Prostate gland (tissue), 2 donors: ENCODE data around the gene PLA2G3. TPM values are rescaled to one million over a fixed set of nuclear protein-coding genes. Genes with fewer than 3 reads are reported as not detected.

Source experiments
- DNase-seq: peaks from one replicate; pipeline ENCODE4 v3.0.0-alpha.2; 2019; ENCODE audit warnings: low spot score
- H3K27ac ChIP-seq, 2 donors: fragments of 200-600 bp; sonication (generic); 2 replicates each; pipeline ENCODE4 v1.5.1; 2017 to 2019
- H3K27me3 ChIP-seq: fragments of 200-600 bp; sonication (generic); replicated peaks from 2 replicates; pipeline ENCODE4 v1.5.1; 2019; ENCODE audit not compliant: insufficient read depth
- H3K36me3 ChIP-seq, 2 donors: fragments of 200-600 bp; sonication (generic); 1 replicate in 1 of 2; 2 replicates in 1 of 2; pipeline versions ENCODE4 v1.5.1 to v1.8.1; 2017 to 2019
- H3K4me1 ChIP-seq: fragments of 200-600 bp; sonication (generic); replicated peaks from 2 replicates; pipeline ENCODE4 v1.5.1; 2019
- H3K4me3 ChIP-seq, 2 donors: fragments of 200-600 bp; sonication (generic); 2 replicates each; pipeline ENCODE4 v1.5.1; 2017 to 2019
- H3K9me3 ChIP-seq: fragments of 200-600 bp; sonication (generic); 2 replicates; pipeline ENCODE4 v1.5.1; 2017
- POLR2A ChIP-seq: fragments of 450-650 bp; IDR thresholded peaks from one replicate; pipeline ENCODE4 v1.6.1; 2016; ENCODE audit warnings: antibody characterized with exemption, mild to moderate bottlenecking
- POLR2AphosphoS5 ChIP-seq: sonication (generic); formaldehyde crosslinking; IDR thresholded peaks from one replicate; pipeline ENCODE4 v1.6.1; 2017; ENCODE audit warnings: antibody characterized with exemption
- WGBS: methylation state at CpG from one replicate; pipeline ENCODE4 v1.1.5; 2018; 5-methylcytosine and 5-hydroxymethylcytosine counted together
- intact Hi-C: fragments of 100-400 bp; cut with DNase I; formaldehyde crosslinking; loops from one replicate; pipeline ENCODE4 v1.14.2; 2022
- total RNA-seq, 2 donors: library from RNA; depleted of rRNA; stranded (reverse); fragments of >200 nt; gene quantifications; one replicate each; pipeline ENCODE4 v1.1.0, GENCODE V29; 2016
- TF ChIP-seq, protein P1 (sequence below), 4 experiments: fragments of 200-600 bp in 2 of 4; fragments of 450-650 bp in 2 of 4; sonication (generic) in 2 of 4; IDR thresholded peaks; 1 replicate in 3 of 4; 2 replicates in 1 of 4; pipeline ENCODE4 v1.5.1; 2016 to 2019; ENCODE audit warnings: antibody characterized with exemption in 4 of 4, mild to moderate bottlenecking in 2 of 4, moderate library complexity in 2 of 4

Gene PLA2G3
- total RNA-seq, 2 donors from 2014 or later: 0.23 to 1.5 TPM

DNA sequence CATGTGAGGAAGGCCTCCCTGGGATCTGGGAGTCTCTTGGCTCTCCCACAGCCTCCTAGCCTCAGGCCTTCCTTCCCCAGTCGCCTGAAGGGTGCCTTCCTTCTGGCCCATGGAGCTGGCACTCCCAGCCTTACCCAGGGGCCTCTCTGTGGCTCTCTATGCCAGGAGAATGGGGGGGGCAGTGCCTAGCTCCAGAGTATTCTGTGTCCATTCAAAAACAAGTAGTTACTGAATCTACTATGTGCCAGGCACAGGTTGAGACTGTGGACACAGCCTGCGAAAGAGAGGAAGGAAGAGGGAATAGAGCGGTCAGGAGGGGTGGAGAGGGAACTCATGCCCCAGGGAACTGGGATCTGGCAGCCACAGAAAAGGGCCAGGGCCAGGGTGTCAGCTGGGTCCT lies 2.7 kb upstream of the PLA2G3 start:
- intact Hi-C loops: loop anchor here (10.0 kb wide), 1 partner anchor 378 kb away; no protein-coding TSS in a partner anchor
- no peak overlapping the region for H3K4me3 ChIP-seq
- no peak for DNase-seq
- H3K27ac ChIP-seq: no peak overlapping the region
- WGBS: 49% methylated on average over 3 of the region's 3 CpGs
- no peaks in the 10 kb centered on the region for H3K4me1 ChIP-seq
- TF ChIP-seq POLR2AphosphoS5 (no peak), POLR2A (no peak)
- TF ChIP-seq, protein P1, sequence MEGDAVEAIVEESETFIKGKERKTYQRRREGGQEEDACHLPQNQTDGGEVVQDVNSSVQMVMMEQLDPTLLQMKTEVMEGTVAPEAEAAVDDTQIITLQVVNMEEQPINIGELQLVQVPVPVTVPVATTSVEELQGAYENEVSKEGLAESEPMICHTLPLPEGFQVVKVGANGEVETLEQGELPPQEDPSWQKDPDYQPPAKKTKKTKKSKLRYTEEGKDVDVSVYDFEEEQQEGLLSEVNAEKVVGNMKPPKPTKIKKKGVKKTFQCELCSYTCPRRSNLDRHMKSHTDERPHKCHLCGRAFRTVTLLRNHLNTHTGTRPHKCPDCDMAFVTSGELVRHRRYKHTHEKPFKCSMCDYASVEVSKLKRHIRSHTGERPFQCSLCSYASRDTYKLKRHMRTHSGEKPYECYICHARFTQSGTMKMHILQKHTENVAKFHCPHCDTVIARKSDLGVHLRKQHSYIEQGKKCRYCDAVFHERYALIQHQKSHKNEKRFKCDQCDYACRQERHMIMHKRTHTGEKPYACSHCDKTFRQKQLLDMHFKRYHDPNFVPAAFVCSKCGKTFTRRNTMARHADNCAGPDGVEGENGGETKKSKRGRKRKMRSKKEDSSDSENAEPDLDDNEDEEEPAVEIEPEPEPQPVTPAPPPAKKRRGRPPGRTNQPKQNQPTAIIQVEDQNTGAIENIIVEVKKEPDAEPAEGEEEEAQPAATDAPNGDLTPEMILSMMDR (IDR thresholded peaks at IDR 0.05): no peak
- H3K9me3 ChIP-seq: no peaks in the 10 kb centered on the region
- no peaks in the 10 kb centered on the region for H3K36me3 ChIP-seq
- no peaks in the 10 kb centered on the region for H3K27me3 ChIP-seq

DNA sequence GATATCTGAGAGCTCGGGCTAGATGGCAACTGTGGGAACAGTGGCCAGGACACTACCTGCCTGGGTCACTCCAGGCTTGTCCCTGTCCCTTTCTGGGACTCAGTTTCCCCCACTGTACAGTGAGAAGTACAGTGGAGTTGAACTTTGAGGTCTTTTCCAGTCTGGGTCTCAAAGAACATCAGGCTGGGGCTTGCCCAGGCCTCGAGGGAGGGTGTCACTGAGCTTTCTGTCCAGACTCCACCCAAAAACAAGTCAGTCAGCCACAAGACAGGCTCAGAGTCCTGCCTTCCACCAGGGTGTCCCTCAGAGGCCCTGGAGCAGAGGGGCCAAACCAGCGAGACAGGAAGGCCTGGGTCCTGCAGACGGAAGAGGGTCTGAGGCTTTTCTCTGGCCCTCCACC lies 2.0 kb upstream of the PLA2G3 start:
- DNase-seq: no peak
- TF ChIP-seq, protein P1 (IDR thresholded peaks at IDR 0.05): no peak
- no peak for TF ChIP-seq POLR2AphosphoS5
- no peak for TF ChIP-seq POLR2A
- 69% methylated on average over 4 of the region's 4 CpGs for WGBS
- Histone ChIP-seq H3K4me3 (no peak overlapping the region), H3K4me1 (no peaks in the 10 kb centered on the region), H3K36me3 (no peaks in the 10 kb centered on the region), H3K27ac (no peak overlapping the region), H3K9me3 (no peaks in the 10 kb centered on the region), H3K27me3 (no peaks in the 10 kb centered on the region)
- intact Hi-C loops: loop anchor here (10.0 kb wide), 1 partner anchor 377 kb away; no protein-coding TSS in a partner anchor

DNA sequence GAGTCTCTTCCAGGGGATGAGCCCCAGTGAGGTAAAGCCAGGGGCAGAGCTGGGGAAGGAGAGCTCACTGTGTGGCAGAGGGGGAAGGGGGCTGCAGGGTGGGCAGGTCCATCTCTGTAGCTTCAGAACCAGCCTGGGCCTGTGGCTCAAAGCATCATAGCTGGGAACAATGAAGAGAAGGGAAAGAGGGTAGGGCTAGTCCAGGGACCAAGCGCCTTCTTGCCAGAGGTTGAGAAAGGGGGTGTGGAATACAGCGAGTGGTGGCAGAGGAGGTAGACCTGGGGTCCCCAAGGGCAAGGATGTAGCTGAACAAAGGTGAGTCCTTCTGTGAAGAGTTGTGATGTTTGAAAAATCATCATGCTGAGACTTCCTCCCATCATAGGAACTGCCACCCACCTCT lies 1.2 kb upstream of the PLA2G3 start:
- WGBS: 93% methylated on average over 2 of the region's 2 CpGs
- intact Hi-C loops: loop anchor here (10.0 kb wide), 1 partner anchor 377 kb away; no protein-coding TSS in a partner anchor
- no peaks in the 10 kb centered on the region for H3K36me3 ChIP-seq

DNA sequence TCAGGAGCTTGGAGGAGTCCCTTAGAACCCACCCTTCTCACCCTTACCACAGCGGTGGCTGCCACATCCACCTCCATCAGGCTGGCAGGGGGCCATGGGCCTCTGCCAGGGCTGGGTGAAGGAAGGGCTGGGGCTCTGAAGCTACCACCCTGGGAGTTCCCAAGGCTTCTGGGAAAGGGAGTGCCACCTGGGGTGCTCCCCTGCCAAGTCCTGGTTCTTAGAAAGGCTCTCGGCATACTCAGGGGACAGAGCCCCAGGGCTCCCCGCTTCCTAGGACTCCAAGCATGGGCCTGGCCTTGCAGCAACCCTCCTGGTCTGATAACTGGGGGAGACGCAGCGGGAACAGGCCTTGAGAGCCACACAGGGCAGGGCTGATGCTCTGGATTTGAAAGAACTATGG lies 438 bp upstream of the PLA2G3 start:
- no peaks in the 10 kb centered on the region for H3K27me3 ChIP-seq
- H3K27ac ChIP-seq: no peak overlapping the region
- H3K36me3 ChIP-seq: no peaks in the 10 kb centered on the region
- TF ChIP-seq, protein P1 (IDR thresholded peaks at IDR 0.05): no peak
- TF ChIP-seq POLR2A: no peak
- TF ChIP-seq POLR2AphosphoS5: no peak
- 60% methylated on average over 5 of the region's 5 CpGs for WGBS
- no peaks in the 10 kb centered on the region for H3K9me3 ChIP-seq
- intact Hi-C loops: loop anchor here (10.0 kb wide), 1 partner anchor 376 kb away; no protein-coding TSS in a partner anchor
- no peak for DNase-seq
- no peaks in the 10 kb centered on the region for H3K4me1 ChIP-seq
- no peak overlapping the region for H3K4me3 ChIP-seq

More for the DNA sequence above, 1.2 kb upstream of the PLA2G3 start:
- TF ChIP-seq, protein P1 (IDR thresholded peaks at IDR 0.05): no peak
- no peak for TF ChIP-seq POLR2AphosphoS5
- TF ChIP-seq POLR2A: no peak
- DNase-seq: no peak
- Histone ChIP-seq H3K27me3 (no peaks in the 10 kb centered on the region), H3K4me1 (no peaks in the 10 kb centered on the region), H3K9me3 (no peaks in the 10 kb centered on the region), H3K27ac (no peak overlapping the region), H3K4me3 (no peak overlapping the region)

DNA sequence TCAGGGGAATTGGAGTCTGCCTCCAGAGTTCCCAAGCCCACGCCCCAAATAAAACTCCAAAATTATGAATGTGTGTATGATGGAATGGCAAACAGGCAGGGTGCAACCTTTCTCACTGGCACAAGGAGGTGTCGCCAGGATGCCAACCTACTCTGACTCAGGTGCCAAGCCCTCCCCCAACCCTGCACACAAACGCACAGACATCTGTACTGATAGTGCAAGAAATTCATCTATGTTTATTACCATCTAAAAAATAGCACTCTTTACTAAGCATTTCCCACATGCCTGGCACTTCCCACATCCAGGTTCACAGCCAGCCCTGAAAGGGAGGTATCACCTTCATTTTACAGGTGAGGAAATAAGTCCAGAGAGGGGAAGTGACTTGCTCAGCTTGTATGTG lies 1.2 kb downstream of the PLA2G3 start:
- no peak for TF ChIP-seq POLR2AphosphoS5
- TF ChIP-seq, protein P1 (IDR thresholded peaks at IDR 0.05): no peak
- no peak for TF ChIP-seq POLR2A
- no peak overlapping the region for H3K4me3 ChIP-seq
- intact Hi-C loops: no loop called here
- DNase-seq: no peak
- no peaks in the 10 kb centered on the region for H3K4me1 ChIP-seq
- no peaks in the 10 kb centered on the region for H3K9me3 ChIP-seq
- H3K27me3 ChIP-seq: no peaks in the 10 kb centered on the region
- 75% methylated on average over 3 of the region's 3 CpGs for WGBS
- H3K27ac ChIP-seq: no peak overlapping the region
- H3K36me3 ChIP-seq: no peaks in the 10 kb centered on the region
